HG02943 (cell line): Measurements from ENCODE around the gene PLXNC1.

ENCODE experiments used
- ATAC-seq: cut with Tn5 transposase; IDR thresholded peaks from one replicate; pipeline ENCODE4 v1.9.1; 2021; ENCODE audit warnings: mild to moderate bottlenecking, low read depth, moderate library complexity; ENCODE audit not compliant: unreplicated experiment

The PLXNC1 gene

GRCh38 chr12:94202245-94203180 is 54.1 kb downstream of the PLXNC1 start:
- no peak for ATAC-seq

- no peak for ATAC-seq
Measured at GRCh38 chr12:94203181-94203546, 54.8 kb downstream of the PLXNC1 start.

GRCh38 chr12:94203796-94204195 is 55.4 kb downstream of the PLXNC1 start:
- no peak for ATAC-seq

- ATAC-seq = no peak
Measured at GRCh38 chr12:94204499-94205247, 56.3 kb downstream of the PLXNC1 start.

GRCh38 chr12:94205822-94206221 is 57.4 kb downstream of the PLXNC1 start:
- ATAC-seq = no peak

GRCh38 chr12:94206886-94207285 is 58.5 kb downstream of the PLXNC1 start:
- no peak for ATAC-seq

GRCh38 chr12:94207467-94207848 is 59.1 kb downstream of the PLXNC1 start:
- ATAC-seq = no peak

GRCh38 chr12:94207849-94208621 is 59.7 kb downstream of the PLXNC1 start:
- peak; percentile 80 for ATAC-seq

- ATAC-seq = peak; percentile 27
Measured at GRCh38 chr12:94208622-94208966, 60.2 kb downstream of the PLXNC1 start.

- no peak for ATAC-seq
Measured at GRCh38 chr12:94209240-94209639, 60.9 kb downstream of the PLXNC1 start.

- ATAC-seq = no peak
Measured at GRCh38 chr12:94211021-94211420, 62.6 kb downstream of the PLXNC1 start.

GRCh38 chr12:94218233-94218632 is 69.9 kb downstream of the PLXNC1 start:
- no peak for ATAC-seq

GRCh38 chr12:94219622-94220302 is 71.4 kb downstream of the PLXNC1 start:
- no peak for ATAC-seq

GRCh38 chr12:94220804-94221203 is 72.4 kb downstream of the PLXNC1 start:
- no peak for ATAC-seq

GRCh38 chr12:94222351-94223084 is 74.1 kb downstream of the PLXNC1 start:
- no peak for ATAC-seq

GRCh38 chr12:94223842-94224241 is 75.5 kb downstream of the PLXNC1 start:
- no peak for ATAC-seq

- ATAC-seq = no peak
Measured at GRCh38 chr12:94225506-94225905, 77.1 kb downstream of the PLXNC1 start.

GRCh38 chr12:94225947-94226630 is 77.7 kb downstream of the PLXNC1 start:
- ATAC-seq = no peak

- ATAC-seq = no peak
Measured at GRCh38 chr12:94227066-94227465, 78.7 kb downstream of the PLXNC1 start.
